HG03039 (cell line): ENCODE data around the gene DCHS2.

Source experiments
- ATAC-seq: cut with Tn5 transposase; IDR thresholded peaks from one replicate; pipeline ENCODE4 v1.9.1; 2021; ENCODE audit warnings: mild to moderate bottlenecking, moderate library complexity; ENCODE audit not compliant: unreplicated experiment

The DCHS2 gene

GRCh38 chr4:154491341-154492271 is at the start of gene DCHS2:
Gene DCHS2, minus strand, starts transcription at chr4:154491799. Its CDS starts 444 bp downstream, at chr4:154491355.
- no peak for ATAC-seq

GRCh38 chr4:154534296-154534695 is 42.7 kb upstream of the DCHS2 start:
- no peak for ATAC-seq

- ATAC-seq, result no peak
Measured at GRCh38 chr4:154529728-154530519, 38.3 kb upstream of the DCHS2 start.

- ATAC-seq, result no peak
Measured at GRCh38 chr4:154528869-154529268, 37.3 kb upstream of the DCHS2 start.

- no peak for ATAC-seq
Measured at GRCh38 chr4:154527308-154527707, 35.7 kb upstream of the DCHS2 start.

GRCh38 chr4:154526151-154526550 is 34.6 kb upstream of the DCHS2 start:
- no peak for ATAC-seq

- no peak for ATAC-seq
Measured at GRCh38 chr4:154521607-154522006, 30.0 kb upstream of the DCHS2 start.

GRCh38 chr4:154519214-154519613 is 27.6 kb upstream of the DCHS2 start:
- no peak for ATAC-seq

- no peak for ATAC-seq
Measured at GRCh38 chr4:154517591-154517990, 26.0 kb upstream of the DCHS2 start.

GRCh38 chr4:154516318-154517029 is 24.9 kb upstream of the DCHS2 start:
- no peak for ATAC-seq

GRCh38 chr4:154511981-154512380 is 20.4 kb upstream of the DCHS2 start:
- no peak for ATAC-seq

GRCh38 chr4:154511548-154511947 is 19.9 kb upstream of the DCHS2 start:
- ATAC-seq, result no peak

- no peak for ATAC-seq
Measured at GRCh38 chr4:154507156-154507555, 15.6 kb upstream of the DCHS2 start.

- no peak for ATAC-seq
Measured at GRCh38 chr4:154506253-154506652, 14.7 kb upstream of the DCHS2 start.

GRCh38 chr4:154503598-154503997 is 12.0 kb upstream of the DCHS2 start:
- ATAC-seq, result no peak

- ATAC-seq, result no peak
Measured at GRCh38 chr4:154502111-154502510, 10.5 kb upstream of the DCHS2 start.

- ATAC-seq, result no peak
Measured at GRCh38 chr4:154497889-154498288, 6.3 kb upstream of the DCHS2 start.

GRCh38 chr4:154495867-154496266 is 4.3 kb upstream of the DCHS2 start:
- ATAC-seq, result no peak

- no peak for ATAC-seq
Measured at GRCh38 chr4:154492288-154492687, 689 bp upstream of the DCHS2 start.

- ATAC-seq, result no peak
Measured at GRCh38 chr4:154490583-154491340, 837 bp downstream of the DCHS2 start.

GRCh38 chr4:154490234-154490582 is 1.4 kb downstream of the DCHS2 start:
- ATAC-seq, result no peak
